ENCODE data around the gene RAB37.

RAB37 gene

GRCh38 chr17:74763565-74764387 lies 26.7 kb downstream of the RAB37 start:
- TF ChIP-seq CTCF (IDR thresholded peaks at IDR 0.05; ENCODE audit: poor library complexity, severe bottlenecking) = no peak
- DNase-seq (ENCODE audit: low spot score) = no peak
- H3K4me3 ChIP-seq (ENCODE audit: severe bottlenecking) = no peak overlapping the region
- H3K4me1 ChIP-seq (ENCODE audit: insufficient read depth, poor library complexity, severe bottlenecking) = peaks cover 24% of the 10 kb centered on the region
- H3K9me3 ChIP-seq (ENCODE audit: severe bottlenecking) = no peaks in the 10 kb centered on the region
- H3K27ac ChIP-seq (ENCODE audit: poor library complexity, severe bottlenecking) = no peak overlapping the region
- no peaks in the 10 kb centered on the region for H3K27me3 ChIP-seq (ENCODE audit: insufficient read depth, poor library complexity, severe bottlenecking)
- peaks cover 29% of the 10 kb centered on the region for H3K36me3 ChIP-seq (ENCODE audit: low read depth)
- no peak for ATAC-seq (ENCODE audit: low read depth)

GRCh38 chr17:74764751-74765286 lies 27.8 kb downstream of the RAB37 start:
- H3K27ac ChIP-seq (ENCODE audit: poor library complexity, severe bottlenecking) = no peak overlapping the region
- H3K36me3 ChIP-seq (ENCODE audit: low read depth) = peaks cover 35% of the 10 kb centered on the region
- no peak for TF ChIP-seq CTCF (IDR thresholded peaks at IDR 0.05; ENCODE audit: poor library complexity, severe bottlenecking)
- no peak overlapping the region for H3K4me3 ChIP-seq (ENCODE audit: severe bottlenecking)
- H3K9me3 ChIP-seq (ENCODE audit: severe bottlenecking) = no peaks in the 10 kb centered on the region
- H3K27me3 ChIP-seq (ENCODE audit: insufficient read depth, poor library complexity, severe bottlenecking) = no peaks in the 10 kb centered on the region
- ATAC-seq (ENCODE audit: low read depth) (no peak), DNase-seq (ENCODE audit: low spot score) (no peak)
- H3K4me1 ChIP-seq (ENCODE audit: insufficient read depth, poor library complexity, severe bottlenecking) = peaks cover 14% of the 10 kb centered on the region

GRCh38 chr17:74766413-74766812 lies 29.4 kb downstream of the RAB37 start:
- Histone ChIP-seq H3K4me3 (ENCODE audit: severe bottlenecking) (no peak overlapping the region), H3K27ac (ENCODE audit: poor library complexity, severe bottlenecking) (no peak overlapping the region), H3K27me3 (ENCODE audit: insufficient read depth, poor library complexity, severe bottlenecking) (no peaks in the 10 kb centered on the region), H3K4me1 (ENCODE audit: insufficient read depth, poor library complexity, severe bottlenecking) (no peaks in the 10 kb centered on the region), H3K36me3 (ENCODE audit: low read depth) (peaks cover 47% of the 10 kb centered on the region), H3K9me3 (ENCODE audit: severe bottlenecking) (no peaks in the 10 kb centered on the region)
- TF ChIP-seq CTCF (IDR thresholded peaks at IDR 0.05; ENCODE audit: poor library complexity, severe bottlenecking) = no peak
- DNase-seq (ENCODE audit: low spot score) (no peak), ATAC-seq (ENCODE audit: low read depth) (no peak)

GRCh38 chr17:74767111-74767516 lies 30.1 kb downstream of the RAB37 start:
- ATAC-seq (ENCODE audit: low read depth) (no peak), DNase-seq (ENCODE audit: low spot score) (no peak)
- Histone ChIP-seq H3K9me3 (ENCODE audit: severe bottlenecking) (no peaks in the 10 kb centered on the region), H3K27ac (ENCODE audit: poor library complexity, severe bottlenecking) (no peak overlapping the region), H3K4me3 (ENCODE audit: severe bottlenecking) (no peak overlapping the region), H3K4me1 (ENCODE audit: insufficient read depth, poor library complexity, severe bottlenecking) (no peaks in the 10 kb centered on the region), H3K36me3 (ENCODE audit: low read depth) (peaks cover 54% of the 10 kb centered on the region), H3K27me3 (ENCODE audit: insufficient read depth, poor library complexity, severe bottlenecking) (no peaks in the 10 kb centered on the region)
- TF ChIP-seq CTCF (IDR thresholded peaks at IDR 0.05; ENCODE audit: poor library complexity, severe bottlenecking) = no peak
